Measurements from ENCODE around the gene CMSS1.

The CMSS1 gene

DNA sequence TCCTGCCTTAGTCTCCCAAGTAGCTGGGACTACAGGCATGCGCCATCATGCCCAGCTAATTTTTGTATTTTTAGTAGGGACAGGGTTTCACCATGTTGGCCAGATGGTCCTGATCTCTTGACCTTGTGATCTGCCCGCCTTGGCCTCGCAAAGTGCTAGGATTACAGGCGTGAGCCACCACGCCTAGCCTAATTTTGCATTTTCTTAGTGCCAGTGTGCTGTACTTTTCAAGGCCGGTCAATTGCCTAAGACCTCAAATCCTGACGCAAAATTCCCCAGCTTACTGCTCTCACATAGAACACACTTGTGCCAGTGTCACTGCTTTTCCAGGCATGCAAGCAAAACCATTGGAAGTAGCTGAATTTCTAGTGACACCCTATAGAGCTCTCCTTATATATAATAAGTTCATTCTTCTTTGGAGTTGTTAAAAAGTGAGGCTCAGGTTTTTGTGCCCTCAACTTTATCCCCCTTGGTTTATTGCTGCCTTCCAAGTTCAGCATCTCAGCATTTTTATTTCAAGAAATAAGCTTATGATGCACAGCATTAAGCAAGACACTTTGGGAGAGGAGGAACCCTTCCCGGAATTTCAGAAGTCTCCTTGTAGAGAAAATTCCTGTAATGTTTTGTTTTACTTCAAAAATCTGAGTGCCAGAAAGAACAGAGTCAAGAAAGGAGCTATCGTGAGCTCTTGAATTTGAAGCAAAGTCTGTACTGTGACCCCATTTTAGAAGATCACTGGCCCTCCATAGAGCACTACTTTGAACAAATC, 203.4 kb downstream of the CMSS1 start:
- Histone ChIP-seq H3K4me1 (ENCODE audit: insufficient read depth, low read length, severe bottlenecking) (peaks cover 5% of the 10 kb centered on the region), H3F3A (ENCODE audit: insufficient read depth, low read length) (no peaks in the 10 kb centered on the region), H3K27me3 (ENCODE audit: insufficient read depth, low read length) (no peaks in the 10 kb centered on the region)

GRCh38 chr3:100022506-100022905, 204.8 kb downstream of the CMSS1 start:
- H3K4me3 ChIP-seq (ENCODE audit: low read depth, low read length, poor library complexity, severe bottlenecking), result no peak overlapping the region
- no peaks in the 10 kb centered on the region for H3K36me3 ChIP-seq (ENCODE audit: insufficient read depth, low read length)
- peaks cover 5% of the 10 kb centered on the region for H3K4me1 ChIP-seq (ENCODE audit: insufficient read depth, low read length, severe bottlenecking)
- no peaks in the 10 kb centered on the region for H3K9me3 ChIP-seq (ENCODE audit: low read length)
- no peaks in the 10 kb centered on the region for H3K27me3 ChIP-seq (ENCODE audit: insufficient read depth, low read length)
- H3K9me2 ChIP-seq (ENCODE audit: low read depth, low read length), result no peaks in the 10 kb centered on the region
- H3F3A ChIP-seq (ENCODE audit: insufficient read depth, low read length), result no peaks in the 10 kb centered on the region
- no peaks in the 10 kb centered on the region for H3K79me2 ChIP-seq (ENCODE audit: insufficient read depth, low read length)
- no peaks in the 10 kb centered on the region for H4K20me1 ChIP-seq (ENCODE audit: insufficient read depth, low read length)
- no peak overlapping the region for H3K27ac ChIP-seq (ENCODE audit: low read depth, low read length, poor library complexity, severe bottlenecking)
- no peak overlapping the region for H3K9ac ChIP-seq (ENCODE audit: low read length)
- no peak overlapping the region for H2AFZ ChIP-seq (ENCODE audit: low read length)
- TF ChIP-seq EZH2 (IDR thresholded peaks at IDR 0.05; ENCODE audit: borderline replicate concordance, low read length), result no peak
- TF ChIP-seq, protein P1, sequence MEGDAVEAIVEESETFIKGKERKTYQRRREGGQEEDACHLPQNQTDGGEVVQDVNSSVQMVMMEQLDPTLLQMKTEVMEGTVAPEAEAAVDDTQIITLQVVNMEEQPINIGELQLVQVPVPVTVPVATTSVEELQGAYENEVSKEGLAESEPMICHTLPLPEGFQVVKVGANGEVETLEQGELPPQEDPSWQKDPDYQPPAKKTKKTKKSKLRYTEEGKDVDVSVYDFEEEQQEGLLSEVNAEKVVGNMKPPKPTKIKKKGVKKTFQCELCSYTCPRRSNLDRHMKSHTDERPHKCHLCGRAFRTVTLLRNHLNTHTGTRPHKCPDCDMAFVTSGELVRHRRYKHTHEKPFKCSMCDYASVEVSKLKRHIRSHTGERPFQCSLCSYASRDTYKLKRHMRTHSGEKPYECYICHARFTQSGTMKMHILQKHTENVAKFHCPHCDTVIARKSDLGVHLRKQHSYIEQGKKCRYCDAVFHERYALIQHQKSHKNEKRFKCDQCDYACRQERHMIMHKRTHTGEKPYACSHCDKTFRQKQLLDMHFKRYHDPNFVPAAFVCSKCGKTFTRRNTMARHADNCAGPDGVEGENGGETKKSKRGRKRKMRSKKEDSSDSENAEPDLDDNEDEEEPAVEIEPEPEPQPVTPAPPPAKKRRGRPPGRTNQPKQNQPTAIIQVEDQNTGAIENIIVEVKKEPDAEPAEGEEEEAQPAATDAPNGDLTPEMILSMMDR (IDR thresholded peaks at IDR 0.05; ENCODE audit: low read length), result no peak
- no peak overlapping the region for H3K4me2 ChIP-seq (ENCODE audit: low read length)

More for the DNA sequence above, 203.4 kb downstream of the CMSS1 start:
- no peak overlapping the region for H3K4me2 ChIP-seq (ENCODE audit: low read length)
- no peak overlapping the region for H2AFZ ChIP-seq (ENCODE audit: low read length)
- TF ChIP-seq EZH2 (IDR thresholded peaks at IDR 0.05; ENCODE audit: borderline replicate concordance, low read length), result no peak
- TF ChIP-seq, protein P1 (IDR thresholded peaks at IDR 0.05; ENCODE audit: low read length), result no peak
- H3K9me3 ChIP-seq (ENCODE audit: low read length), result no peaks in the 10 kb centered on the region
- H3K9ac ChIP-seq (ENCODE audit: low read length), result no peak overlapping the region
- no peaks in the 10 kb centered on the region for H3K79me2 ChIP-seq (ENCODE audit: insufficient read depth, low read length)
- no peak overlapping the region for H3K4me3 ChIP-seq (ENCODE audit: low read depth, low read length, poor library complexity, severe bottlenecking)
- no peaks in the 10 kb centered on the region for H3K36me3 ChIP-seq (ENCODE audit: insufficient read depth, low read length)
- no peaks in the 10 kb centered on the region for H4K20me1 ChIP-seq (ENCODE audit: insufficient read depth, low read length)
- no peaks in the 10 kb centered on the region for H3K9me2 ChIP-seq (ENCODE audit: low read depth, low read length)
- H3K27ac ChIP-seq (ENCODE audit: low read depth, low read length, poor library complexity, severe bottlenecking), result no peak overlapping the region

DNA sequence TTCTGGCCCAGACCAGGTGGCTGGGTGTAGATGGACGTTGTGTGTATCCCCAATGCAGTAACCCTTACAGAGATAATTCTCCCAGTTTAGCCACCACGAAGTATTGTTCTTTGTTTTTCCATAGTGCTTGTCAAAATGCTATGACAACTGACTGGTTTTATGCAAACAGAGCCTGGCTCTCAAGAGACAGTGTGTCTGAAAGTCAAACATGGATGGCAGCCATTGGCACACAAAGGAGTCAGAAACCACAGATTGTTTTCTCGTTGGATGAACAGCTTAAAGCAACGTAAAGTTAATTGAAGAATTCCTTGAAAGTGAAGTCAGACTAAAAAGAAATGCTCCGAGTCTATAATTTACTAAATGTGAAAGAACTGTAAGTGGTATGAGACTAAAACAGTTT, 205.5 kb downstream of the CMSS1 start:
- TF ChIP-seq, protein P1 (IDR thresholded peaks at IDR 0.05; ENCODE audit: low read length), result no peak
- TF ChIP-seq EZH2 (IDR thresholded peaks at IDR 0.05; ENCODE audit: borderline replicate concordance, low read length), result no peak
- Histone ChIP-seq H3K27ac (ENCODE audit: low read depth, low read length, poor library complexity, severe bottlenecking) (no peak overlapping the region), H3K9ac (ENCODE audit: low read length) (no peak overlapping the region), H3K9me3 (ENCODE audit: low read length) (no peaks in the 10 kb centered on the region), H3K27me3 (ENCODE audit: insufficient read depth, low read length) (no peaks in the 10 kb centered on the region), H3K36me3 (ENCODE audit: insufficient read depth, low read length) (no peaks in the 10 kb centered on the region), H3K4me1 (ENCODE audit: insufficient read depth, low read length, severe bottlenecking) (peaks cover 5% of the 10 kb centered on the region), H3K79me2 (ENCODE audit: insufficient read depth, low read length) (no peaks in the 10 kb centered on the region), H3K4me2 (ENCODE audit: low read length) (no peak overlapping the region), H3F3A (ENCODE audit: insufficient read depth, low read length) (no peaks in the 10 kb centered on the region), H3K9me2 (ENCODE audit: low read depth, low read length) (no peaks in the 10 kb centered on the region), H3K4me3 (ENCODE audit: low read depth, low read length, poor library complexity, severe bottlenecking) (no peak overlapping the region), H4K20me1 (ENCODE audit: insufficient read depth, low read length) (no peaks in the 10 kb centered on the region), H2AFZ (ENCODE audit: low read length) (no peak overlapping the region)

Measured in OCI-LY1 (cell line).